ENCODE measurements around the gene ZCCHC18.

Gene ZCCHC18

DNA sequence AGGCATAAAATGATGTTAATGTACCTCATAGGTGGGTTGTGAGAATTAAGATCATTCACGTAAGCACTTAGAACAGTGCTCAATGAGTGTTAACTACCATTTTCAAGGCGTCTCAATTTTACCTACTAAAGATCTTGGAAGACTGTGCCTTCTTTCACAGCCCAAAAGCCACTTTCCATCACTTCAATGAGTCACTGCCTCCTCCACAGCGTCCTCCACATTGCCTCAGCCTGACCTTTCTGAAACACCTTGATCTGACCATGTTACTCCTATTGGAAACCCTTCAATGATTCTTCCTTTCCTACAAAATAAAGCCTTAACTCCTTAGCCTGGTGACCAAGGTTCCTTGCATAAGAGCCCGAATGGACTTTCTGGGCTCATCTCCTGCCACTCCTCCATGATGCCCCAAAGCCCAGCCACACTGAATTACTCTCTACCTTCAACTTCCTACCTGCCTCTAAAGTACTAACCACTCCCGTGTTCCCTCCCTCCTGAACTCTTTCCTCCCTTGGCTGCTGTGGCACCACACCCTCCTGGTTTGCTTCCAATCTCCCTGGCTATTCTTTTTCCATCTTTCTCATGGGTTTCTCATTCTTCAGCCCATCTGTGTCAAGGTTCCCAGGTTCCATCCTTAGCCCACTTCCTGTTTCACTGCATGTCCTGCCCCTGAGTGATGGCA is 22.4 kb downstream of the ZCCHC18 start:
- no peak for DNase-seq

DNA sequence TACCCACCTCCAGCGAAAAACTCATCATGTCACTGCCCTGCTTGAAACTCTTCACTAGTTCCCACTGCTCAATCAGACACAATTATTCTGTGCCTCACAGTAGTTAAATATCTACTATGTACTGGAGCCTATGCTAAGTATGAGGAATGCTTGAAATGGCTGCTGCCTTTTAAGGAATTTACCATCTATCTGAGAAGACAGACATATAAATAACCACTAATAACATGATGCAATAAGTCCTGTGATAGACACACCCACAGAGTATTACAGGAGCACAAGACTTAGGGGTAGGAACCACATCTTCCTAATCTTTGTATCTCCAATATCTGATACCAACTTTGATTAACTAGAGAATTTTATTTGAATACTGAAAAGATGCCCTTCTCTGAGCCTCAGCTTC is 23.4 kb downstream of the ZCCHC18 start:
- DNase-seq, result no peak

DNA sequence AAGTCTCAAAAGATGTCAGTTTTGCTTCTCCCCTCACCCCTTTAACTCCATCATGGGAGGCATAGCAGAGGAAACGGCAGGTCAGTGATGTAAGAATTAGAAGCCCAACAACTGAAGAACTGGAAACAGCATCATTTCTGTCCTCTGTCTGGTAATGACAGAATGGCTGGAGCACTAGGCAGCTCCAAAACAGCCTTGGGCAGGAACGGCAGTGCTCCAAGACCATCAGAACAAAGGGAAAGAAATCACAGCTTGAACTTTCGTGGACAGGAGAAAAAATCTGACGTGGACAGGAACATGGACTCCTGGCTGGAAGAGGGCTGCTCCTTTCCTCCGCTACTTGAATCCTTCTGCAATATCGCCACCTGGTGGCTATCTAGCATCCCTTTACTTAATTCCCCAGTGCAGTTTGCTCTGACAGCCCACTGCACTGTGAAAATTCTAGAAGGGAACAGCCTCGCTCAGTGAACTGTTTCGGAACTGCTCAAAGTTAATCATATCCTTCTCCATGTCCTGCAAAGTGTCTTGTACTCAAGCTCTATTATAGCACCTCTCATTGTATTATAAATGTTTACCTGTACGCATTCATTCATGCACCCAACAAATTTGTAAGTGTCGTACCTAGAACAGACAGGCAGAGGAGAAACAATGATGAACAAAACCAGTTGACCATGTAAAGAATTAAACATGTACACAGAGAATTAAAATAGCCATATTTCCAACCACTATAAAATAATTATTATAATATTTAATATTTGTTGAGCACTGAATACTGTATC is 24.1 kb downstream of the ZCCHC18 start:
- DNase-seq, result peak; percentile 78

DNA sequence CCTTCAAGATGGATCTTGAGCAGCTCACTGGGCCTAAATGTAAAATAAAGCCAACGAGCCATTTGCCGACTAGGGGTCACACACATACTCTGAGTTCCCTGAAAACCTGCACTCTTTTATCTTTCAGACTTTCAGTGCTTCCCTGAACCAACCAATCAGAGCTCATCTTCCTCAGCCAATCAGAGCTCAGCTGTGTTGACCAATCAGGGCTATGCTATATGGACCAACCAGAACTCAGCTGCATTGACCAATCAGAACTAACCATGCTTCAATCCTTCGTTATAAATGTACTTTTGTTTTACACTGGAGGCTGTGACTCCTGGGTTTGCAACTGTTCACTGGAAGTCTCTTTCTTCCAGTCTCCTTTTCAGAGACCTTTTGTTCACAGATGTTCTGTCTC is 25.2 kb downstream of the ZCCHC18 start:
- peak; percentile 46 for DNase-seq

DNA sequence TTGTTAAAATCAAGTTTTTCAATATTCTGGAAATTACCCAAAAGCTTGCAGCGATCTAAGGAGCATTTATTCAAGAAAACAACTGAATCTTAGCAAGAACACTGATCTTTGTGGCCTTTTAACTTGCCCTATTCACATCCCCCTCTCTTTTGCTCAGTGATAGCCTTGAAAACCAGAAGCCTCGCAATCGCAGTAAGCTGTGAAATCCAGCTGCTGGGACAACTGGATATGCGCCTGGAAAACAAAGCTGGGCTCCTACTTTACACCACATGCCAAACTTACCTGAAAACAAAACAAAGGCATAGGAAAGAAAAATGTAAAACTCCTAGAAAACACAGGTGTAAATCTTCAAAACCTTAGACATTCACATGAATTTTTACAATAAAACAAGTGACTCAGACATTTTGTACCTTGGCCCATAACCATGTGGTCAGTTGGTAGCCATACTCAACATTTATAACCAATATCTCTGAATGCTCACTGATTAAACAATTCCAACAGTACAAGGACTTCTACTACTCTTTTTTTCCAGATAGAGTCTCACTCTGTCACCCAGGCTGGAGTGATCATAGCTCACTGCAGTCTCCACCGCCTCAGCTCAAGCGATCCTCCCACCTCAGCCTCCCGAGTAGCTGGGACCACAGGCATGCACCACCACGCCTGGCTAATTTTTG is 28.9 kb downstream of the ZCCHC18 start:
- DNase-seq, result no peak

DNA sequence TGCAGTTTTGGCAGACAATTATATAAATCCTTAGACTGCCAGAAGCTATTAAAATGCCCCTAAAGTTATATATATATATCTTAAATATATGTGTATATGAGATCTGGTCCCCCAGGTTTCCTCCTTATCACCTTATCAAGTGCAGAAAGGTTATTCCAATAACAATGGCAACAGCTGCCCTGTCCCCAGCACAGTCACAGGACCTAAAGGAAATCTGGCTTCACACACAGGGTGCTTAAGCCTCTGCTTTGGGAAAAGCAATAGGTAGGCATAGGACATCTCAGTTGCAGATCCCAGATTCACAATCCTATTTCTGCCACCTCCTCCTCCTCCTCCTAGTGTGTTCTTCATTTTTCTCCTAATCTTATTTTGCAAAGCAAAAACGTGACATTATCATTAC is 38.7 kb downstream of the ZCCHC18 start:
- DNase-seq, result no peak

GRCh38 chrX:104156630-104157529 is 44.6 kb downstream of the ZCCHC18 start, which contains the start of gene SLC25A53:
Gene SLC25A53 (minus strand): TSS chrX:104157009. CDS start chrX:104105257, 51,752 bp downstream.
- peak; percentile 95 for DNase-seq

Data from OCI-M1 (cell line).